ENCODE data around the gene RYR2.

Gene RYR2

DNA sequence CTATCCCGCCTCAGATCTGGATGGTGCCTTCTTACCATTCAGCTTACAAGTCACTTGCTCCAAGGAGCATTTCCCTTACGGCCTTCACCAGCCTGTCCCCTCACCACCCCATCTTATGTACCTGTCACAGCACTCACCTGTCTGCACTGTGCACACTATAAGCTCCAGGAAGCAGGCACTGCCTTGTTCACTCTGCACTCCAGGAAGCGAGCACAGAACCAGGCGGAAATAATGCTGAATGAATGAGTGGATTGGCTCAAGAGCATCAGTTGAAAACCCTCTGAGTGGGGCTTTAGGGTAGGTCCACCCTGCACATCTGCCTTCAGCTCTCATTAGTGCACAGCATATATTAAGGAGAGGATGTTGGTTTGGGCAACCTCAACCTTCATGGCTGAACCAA is 8.9 kb upstream of the RYR2 start:
- no peak for DNase-seq

DNA sequence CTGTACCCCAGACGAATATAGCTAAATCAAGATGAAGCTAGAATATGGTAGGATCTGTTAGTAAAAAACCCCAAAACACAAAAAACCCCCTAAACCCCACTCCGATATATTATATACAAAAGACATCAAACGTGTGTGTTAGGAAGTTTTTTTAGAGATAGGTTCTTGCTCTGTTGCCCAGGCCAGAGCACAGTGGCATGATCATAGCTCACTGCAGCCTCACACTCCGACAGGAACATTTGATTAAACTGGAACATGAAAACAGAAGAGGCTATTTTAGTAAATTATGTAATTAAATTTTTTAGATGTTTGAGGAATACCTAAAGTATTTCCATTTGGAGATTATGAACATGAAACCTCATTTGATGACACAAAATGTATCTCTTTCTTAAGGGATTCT is 8.2 kb upstream of the RYR2 start:
- DNase-seq, result no peak

DNA sequence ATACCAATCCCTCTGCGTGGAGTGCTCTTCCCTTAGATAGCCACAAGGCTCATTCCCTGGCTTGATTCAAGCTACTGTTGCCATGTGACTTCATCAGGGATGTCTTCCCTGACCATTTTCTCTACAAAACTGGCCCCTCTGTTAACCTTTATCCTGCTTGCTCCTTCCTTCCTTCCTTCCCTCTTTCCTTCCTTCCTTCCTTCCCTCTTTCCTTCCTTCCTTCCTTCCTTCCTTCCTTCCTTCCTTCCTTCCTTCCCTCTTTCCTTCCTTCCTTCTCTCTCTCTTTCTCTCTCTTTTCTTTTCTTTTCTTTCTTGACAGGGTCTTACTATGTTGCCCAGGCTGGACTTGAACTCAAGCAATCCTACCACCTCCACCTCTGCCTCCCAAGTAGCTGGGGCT is 6.2 kb upstream of the RYR2 start:
- no peak for DNase-seq

GRCh38 chr1:237038211-237038610 is 3.8 kb upstream of the RYR2 start:
- DNase-seq, result no peak

DNA sequence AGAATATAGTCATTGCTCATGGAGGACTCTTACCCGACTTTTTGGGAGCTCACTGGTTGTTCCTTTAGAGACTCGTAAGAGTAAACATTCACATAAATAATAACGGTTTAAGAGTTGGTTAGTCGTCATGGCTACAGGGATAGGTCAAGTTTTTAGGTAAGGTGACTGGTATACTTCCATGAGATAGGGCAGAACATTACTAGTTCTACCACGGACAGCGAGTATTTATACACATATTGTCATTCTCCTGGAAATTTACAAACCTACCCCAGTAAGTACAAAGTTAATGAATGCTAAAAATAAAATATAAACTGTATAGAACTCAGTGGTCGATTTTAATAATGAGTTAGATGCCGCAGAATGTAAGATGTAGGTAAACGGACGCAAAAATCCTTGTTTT is 1.2 kb upstream of the RYR2 start:
- DNase-seq, result no peak

GRCh38 chr1:237041461-237041794 is 556 bp upstream of the RYR2 start:
- DNase-seq, result no peak

DNA sequence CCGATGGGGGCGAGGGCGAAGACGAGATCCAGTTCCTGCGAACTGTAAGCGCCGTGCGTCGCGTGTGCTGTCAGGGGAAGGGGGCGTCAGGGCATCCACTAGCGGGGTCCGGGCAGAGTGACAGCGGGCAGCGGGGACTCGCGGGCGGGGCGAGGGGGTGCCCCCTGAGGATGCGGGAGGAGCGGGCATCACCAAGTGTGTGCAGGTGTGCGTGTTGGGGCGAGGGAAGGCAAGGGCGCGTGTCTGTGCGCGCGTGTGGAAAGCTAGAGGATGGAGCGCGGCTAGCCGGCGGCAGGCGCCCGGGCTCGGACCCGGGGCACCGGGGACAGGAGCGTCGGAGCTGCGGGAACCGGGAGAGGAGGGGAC is 525 bp downstream of the RYR2 start:
- no peak for DNase-seq

DNA sequence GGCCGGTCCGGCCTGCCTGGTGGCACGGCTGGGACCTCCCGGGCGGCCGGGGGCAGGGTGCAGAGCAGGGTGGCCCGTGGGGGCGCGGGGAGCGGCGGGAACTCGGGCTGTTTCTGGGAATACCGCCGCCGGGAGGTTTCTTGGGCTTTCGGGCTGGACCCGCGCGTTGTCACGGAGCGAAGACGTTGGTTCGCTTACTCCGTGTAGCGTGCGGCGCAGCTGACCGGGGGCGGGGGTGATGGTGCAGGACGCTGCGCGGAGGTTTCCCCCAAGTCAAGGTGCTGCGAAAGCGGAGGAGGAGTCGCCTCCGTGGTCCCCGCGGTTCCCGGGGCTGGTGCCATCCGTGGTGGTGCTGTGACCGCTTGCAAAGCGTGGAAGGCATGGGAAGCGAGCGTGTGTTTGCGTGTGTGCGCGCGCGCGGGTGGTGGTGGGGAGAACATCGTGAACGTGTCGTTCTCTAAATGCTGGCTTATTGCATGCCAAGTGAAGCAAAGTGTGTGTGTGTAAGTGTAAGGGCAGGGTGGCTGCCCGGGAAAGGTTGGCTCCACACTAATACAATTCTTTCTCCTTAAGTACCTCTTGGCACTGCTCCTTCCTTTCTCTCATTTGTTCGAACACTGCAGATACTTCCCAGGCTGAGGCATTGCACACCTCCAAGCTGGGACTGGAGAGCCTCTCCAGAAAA is 1.1 kb downstream of the RYR2 start:
- no peak for DNase-seq

GRCh38 chr1:237043846-237044636 is 2.1 kb downstream of the RYR2 start:
- DNase-seq, result no peak

- DNase-seq, result no peak
These were observed 3.5 kb downstream of the RYR2 start for GRCh38 chr1:237045278-237046016.

DNA sequence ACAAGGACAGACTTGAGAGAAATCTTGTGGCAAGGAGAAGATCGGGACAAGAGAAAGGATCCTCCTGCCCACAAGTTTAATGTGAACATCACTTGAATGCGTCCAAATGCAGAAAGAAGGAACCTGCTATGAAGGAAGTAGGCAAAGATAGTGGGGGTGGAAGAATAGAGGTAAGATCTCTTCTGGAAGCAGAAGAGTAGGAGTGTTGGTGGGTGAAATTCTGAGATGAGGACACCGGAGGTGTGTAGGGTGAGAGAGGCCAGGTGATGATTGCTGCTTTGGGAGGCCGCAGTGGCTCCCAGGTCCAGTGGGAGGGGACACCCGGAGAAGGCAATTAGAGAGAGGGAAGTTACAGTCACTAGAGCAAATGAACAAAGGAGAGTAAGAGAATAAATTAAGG is 6.8 kb downstream of the RYR2 start:
- no peak for DNase-seq

DNA sequence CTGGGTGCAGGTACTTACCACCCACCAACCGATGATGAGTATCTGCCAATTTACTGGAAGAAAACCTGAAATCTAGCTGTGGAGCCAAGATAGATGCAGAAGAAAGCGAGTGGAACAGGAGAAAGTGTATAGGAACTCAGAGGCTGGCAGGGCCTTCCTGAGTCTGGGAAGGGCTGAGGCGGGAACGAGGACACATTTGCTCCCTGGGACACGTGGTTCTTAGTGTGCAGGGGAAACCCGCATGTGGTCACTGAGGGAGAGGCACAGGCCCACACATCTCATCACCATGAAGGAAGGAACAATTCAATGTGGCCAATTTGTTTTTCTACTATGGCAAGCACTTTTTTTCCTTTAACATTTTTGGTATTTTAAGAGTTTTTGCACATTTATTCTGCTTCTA is 8.2 kb downstream of the RYR2 start:
- no peak for DNase-seq

DNA sequence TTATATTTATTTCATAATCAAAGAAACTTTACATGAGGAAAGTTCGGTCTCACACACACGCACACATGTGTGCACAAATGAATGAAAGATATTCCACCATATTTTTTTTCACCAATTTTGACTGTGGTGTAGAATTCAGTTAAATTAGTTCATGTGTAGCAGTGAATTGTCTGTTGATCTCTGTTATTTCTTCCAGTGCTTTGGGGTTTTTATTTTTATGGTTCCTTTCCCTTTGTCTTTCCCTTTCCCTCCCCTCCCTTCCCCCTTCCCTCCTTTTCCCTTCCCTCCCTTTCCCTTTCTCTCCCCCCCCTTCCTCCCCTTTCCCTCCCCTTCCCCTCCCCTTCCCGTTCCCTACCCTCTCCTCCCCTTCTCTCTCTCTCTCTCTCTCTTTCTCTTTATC is 8.9 kb downstream of the RYR2 start:
- no peak for DNase-seq

- DNase-seq, result no peak
These were observed 12.3 kb downstream of the RYR2 start for GRCh38 chr1:237054313-237054712.

DNA sequence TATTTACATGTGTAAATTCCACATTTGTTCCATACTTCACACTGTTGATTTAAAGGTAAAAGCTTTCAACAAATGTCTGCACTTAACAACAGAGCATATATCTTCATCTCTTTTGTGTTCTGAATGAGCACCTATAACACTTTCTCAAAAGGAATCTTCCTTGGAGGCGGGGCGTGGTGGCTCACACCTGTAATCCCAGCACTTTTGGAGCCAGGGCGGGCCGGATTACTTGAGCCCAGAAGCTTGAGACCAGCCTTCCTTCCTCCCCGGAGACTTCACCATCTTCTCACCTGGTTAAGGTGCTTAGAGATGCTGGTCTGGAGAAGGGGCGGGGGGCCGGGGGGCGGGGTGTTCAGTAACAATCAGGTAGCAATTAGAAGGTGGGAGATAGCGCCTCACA is 16.5 kb downstream of the RYR2 start:
- DNase-seq, result no peak

GRCh38 chr1:237059244-237059643 is 17.3 kb downstream of the RYR2 start:
- no peak for DNase-seq

- no peak for DNase-seq
These were observed 21.0 kb downstream of the RYR2 start for GRCh38 chr1:237062976-237063375.

DNA sequence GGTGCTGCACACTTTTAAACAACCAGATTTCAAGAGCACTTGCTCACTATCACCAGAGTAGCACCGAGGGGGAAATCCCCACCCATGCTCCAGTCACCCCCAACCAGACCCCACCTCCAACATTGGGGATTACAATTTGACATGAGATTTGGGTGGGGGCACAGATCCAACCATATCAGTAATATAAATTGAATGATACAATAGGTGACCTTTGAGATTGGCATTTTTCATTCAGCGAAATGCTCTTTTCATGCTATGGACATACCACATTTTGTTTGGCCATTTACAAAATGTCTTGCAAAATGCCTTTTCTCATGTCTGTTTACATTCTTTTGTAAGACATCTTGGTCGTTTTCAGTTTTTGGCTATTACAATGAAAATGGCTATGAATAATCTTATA is 23.9 kb downstream of the RYR2 start:
- DNase-seq, result no peak

- DNase-seq, result no peak
These were observed 28.5 kb downstream of the RYR2 start for GRCh38 chr1:237070519-237070918.

DNA sequence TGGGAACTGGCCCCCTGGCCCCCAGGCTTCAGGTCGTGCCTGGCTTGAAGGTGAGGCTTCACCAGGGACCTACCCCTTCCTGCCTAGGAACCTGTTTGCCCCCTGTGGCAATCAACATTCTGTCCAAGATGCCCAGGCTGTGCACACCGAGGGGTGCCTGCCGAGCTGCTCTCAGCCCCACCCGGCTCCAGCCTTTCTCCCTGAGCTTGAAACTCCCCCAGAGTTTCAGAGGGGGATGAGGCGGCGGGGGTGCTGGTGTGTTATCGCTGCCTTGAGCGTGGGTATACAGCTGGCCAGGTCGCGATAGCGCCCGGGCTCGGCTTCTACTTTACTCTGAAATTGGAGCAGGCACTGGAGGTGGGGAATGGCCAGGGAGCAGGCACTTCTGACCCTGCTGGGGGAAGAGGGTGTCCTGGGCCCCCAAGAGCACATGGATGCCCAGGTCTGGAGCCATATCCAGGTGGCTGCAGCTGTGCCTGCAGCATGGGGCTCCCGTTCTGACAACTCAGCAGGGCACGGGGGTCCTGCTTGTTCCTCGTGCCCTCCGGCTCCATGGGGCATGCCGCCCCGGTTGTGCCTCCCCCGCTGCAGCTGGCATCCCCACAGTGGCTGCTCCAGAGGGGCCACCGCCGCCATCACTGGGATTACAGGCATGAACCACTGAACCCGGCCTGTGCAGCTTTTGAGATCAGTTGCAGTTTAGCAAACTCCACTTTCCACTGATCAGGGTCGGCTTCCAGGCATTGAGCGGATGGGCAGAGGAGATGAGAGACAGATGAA is 29.8 kb downstream of the RYR2 start:
- DNase-seq, result no peak

- DNase-seq, result no peak
These were observed 32.6 kb downstream of the RYR2 start for GRCh38 chr1:237074371-237075117.

GRCh38 chr1:237084341-237085077 is 42.5 kb downstream of the RYR2 start:
- DNase-seq, result no peak
